ENCODE measurements around the gene ALLC. TPM values are rescaled to one million over a fixed set of nuclear protein-coding genes. Genes with fewer than 3 reads are reported as not detected.

Gene ALLC
- total and polyA plus RNA-seq, 8 donors, result not detected

DNA sequence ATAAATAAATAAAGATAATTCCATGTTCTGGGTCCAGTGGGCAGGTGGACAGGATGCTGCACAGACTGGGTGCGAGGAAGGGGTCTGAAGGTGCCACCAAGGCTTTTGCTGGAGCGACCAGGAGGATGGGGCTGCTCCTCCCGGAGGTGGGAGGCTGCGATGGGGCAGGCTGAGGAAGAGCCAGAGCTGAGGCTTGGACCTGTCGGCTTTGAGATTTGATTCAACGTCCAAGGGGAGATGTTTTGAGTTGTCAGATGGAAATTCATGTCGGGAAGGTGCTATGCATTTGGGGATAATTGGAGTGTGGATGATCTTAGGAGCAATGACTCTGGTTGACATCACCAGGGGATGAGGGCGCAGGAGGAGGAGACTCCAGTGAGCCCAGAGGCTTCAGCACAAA lies 11.7 kb downstream of the ALLC start:
- H3K36me3 ChIP-seq, result no peaks in the 10 kb centered on the region
- TF ChIP-seq POLR2A (IDR thresholded peaks at IDR 0.05) (no peak), EP300 (IDR thresholded peaks at IDR 0.05) (no peak), POLR2AphosphoS5 (IDR thresholded peaks at IDR 0.05) (no peak)
- TF ChIP-seq, protein P1, sequence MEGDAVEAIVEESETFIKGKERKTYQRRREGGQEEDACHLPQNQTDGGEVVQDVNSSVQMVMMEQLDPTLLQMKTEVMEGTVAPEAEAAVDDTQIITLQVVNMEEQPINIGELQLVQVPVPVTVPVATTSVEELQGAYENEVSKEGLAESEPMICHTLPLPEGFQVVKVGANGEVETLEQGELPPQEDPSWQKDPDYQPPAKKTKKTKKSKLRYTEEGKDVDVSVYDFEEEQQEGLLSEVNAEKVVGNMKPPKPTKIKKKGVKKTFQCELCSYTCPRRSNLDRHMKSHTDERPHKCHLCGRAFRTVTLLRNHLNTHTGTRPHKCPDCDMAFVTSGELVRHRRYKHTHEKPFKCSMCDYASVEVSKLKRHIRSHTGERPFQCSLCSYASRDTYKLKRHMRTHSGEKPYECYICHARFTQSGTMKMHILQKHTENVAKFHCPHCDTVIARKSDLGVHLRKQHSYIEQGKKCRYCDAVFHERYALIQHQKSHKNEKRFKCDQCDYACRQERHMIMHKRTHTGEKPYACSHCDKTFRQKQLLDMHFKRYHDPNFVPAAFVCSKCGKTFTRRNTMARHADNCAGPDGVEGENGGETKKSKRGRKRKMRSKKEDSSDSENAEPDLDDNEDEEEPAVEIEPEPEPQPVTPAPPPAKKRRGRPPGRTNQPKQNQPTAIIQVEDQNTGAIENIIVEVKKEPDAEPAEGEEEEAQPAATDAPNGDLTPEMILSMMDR (IDR thresholded peaks at IDR 0.05), result no peak
- WGBS, 5 donors, result 82 to 90% (median 82%) methylated on average over 8 of the region's 8 CpGs
- H3K4me1 ChIP-seq, result no peaks in the 10 kb centered on the region
- H3K4me3 ChIP-seq, result no peak overlapping the region
- DNase-seq, result no peak
- no peak overlapping the region for H3K27ac ChIP-seq
- no peaks in the 10 kb centered on the region for H3K9me3 ChIP-seq
- intact Hi-C loops (cut with DNase I; ENCODE audit: low total_unique reads), result no loop called here
- H3K27me3 ChIP-seq, result peaks cover 0 to 40% (median 7%) of the 10 kb centered on the region in 3 donors

DNA sequence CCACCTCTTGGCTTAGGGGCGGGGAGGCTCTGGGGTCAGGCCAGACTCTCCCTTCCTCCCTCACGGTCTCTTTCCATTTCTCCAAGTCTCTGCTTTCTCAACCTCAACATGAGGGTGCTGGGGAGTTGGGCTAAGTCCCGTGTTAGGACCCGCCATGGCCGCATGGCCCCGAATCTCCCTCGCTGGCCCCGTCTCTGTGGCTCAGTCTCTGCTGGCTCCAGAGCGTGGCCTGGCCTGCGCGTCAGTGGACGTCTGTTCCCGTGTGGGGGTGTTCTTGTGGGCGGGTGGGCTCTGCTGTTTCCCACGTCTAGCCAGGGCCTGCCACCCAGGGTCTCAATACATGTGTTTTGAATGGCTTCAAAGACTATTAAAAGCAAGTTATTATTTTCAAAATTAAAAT lies 12.4 kb downstream of the ALLC start:
- intact Hi-C loops (cut with DNase I; ENCODE audit: low total_unique reads), result no loop called here
- Histone ChIP-seq H3K27me3 (peaks cover 0 to 40% (median 7%) of the 10 kb centered on the region in 3 donors), H3K4me1 (no peaks in the 10 kb centered on the region), H3K36me3 (no peaks in the 10 kb centered on the region), H3K4me3 (no peak overlapping the region), H3K9me3 (no peaks in the 10 kb centered on the region), H3K27ac (no peak overlapping the region)
- no peak for DNase-seq
- 83 to 93% (median 89%) methylated on average over 14 to 15 of the region's 15 CpGs for WGBS, 5 donors
- TF ChIP-seq POLR2AphosphoS5 (IDR thresholded peaks at IDR 0.05) (no peak), POLR2A (IDR thresholded peaks at IDR 0.05) (no peak), EP300 (IDR thresholded peaks at IDR 0.05) (no peak)
- TF ChIP-seq, protein P1 (IDR thresholded peaks at IDR 0.05), result no peak

DNA sequence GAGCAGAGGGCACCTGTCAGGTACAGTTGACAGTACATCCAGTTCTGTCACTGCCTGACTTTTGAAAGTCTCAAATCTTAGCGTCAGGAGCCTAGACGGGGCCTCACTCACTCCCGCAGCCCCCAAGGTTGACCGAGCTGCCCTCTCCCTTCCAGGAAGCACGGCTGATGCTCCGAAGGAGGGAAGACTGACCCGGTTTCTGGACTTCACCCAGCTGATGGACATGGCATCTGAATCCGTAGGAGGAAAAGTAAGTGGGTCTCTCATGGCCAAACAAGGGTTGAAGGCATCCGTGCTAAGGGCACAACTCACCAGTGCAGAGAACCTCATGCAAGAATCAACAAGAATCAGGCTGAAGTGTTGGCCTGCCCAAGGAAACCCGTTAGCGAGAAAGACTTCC lies 12.9 kb downstream of the ALLC start:
- no peak overlapping the region for H3K27ac ChIP-seq
- H3K27me3 ChIP-seq, result peaks cover 0 to 37% (median 7%) of the 10 kb centered on the region in 3 donors
- H3K36me3 ChIP-seq, result no peaks in the 10 kb centered on the region
- TF ChIP-seq POLR2A (IDR thresholded peaks at IDR 0.05), result no peak
- TF ChIP-seq POLR2AphosphoS5 (IDR thresholded peaks at IDR 0.05), result no peak
- TF ChIP-seq, protein P1 (IDR thresholded peaks at IDR 0.05), result no peak
- no peak for TF ChIP-seq EP300 (IDR thresholded peaks at IDR 0.05)
- 81 to 89% (median 86%) methylated on average over 11 of the region's 11 CpGs for WGBS, 5 donors
- H3K4me3 ChIP-seq, result no peak overlapping the region
- intact Hi-C loops (cut with DNase I; ENCODE audit: low total_unique reads), result no loop called here
- DNase-seq, result no peak
- H3K4me1 ChIP-seq, result no peaks in the 10 kb centered on the region
- no peaks in the 10 kb centered on the region for H3K9me3 ChIP-seq

DNA sequence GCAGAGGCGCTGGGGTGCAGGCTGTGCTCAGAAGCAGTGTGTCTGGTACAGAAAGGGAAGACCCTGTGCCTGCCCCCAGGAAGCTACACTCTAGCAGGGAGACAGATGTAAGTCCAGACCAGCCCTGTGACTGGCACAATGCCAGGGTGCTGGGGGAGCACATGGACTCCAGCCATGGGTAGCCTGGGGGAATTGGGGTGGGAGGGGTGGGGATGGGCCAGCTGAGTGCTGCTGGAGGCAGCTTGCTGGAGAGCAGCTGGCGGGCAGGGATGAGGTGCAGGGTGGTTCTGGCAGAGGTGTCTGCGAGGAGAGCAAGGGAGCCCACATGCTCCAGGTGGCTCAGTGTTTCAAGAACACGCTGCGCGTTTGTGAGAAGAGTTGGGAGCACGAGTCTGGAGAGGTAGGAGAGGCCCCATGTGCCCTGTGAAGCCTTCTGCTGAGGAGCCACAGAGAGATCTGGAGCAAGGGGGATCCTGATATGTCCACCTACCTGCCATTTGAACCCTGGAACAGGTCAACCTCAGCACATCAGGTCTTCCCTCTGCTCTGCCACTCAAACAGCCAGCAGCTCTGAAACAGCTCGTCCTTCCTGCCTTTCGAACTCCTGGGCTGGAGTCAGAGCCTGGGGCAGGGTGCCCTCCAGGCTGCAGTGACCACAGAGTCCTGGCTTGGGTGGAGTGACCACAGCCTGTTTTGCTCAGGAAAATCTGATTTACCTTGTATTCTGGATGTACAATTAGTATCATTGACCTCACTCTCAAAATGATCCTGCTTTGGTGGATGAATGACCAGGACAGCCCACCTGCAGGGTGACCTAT lies 15.1 kb downstream of the ALLC start:
- intact Hi-C loops (cut with DNase I; ENCODE audit: low total_unique reads), result no loop called here
- no peak for DNase-seq
- TF ChIP-seq, protein P1 (IDR thresholded peaks at IDR 0.05), result no peak
- no peak for TF ChIP-seq POLR2AphosphoS5 (IDR thresholded peaks at IDR 0.05)
- no peak for TF ChIP-seq POLR2A (IDR thresholded peaks at IDR 0.05)
- TF ChIP-seq EP300 (IDR thresholded peaks at IDR 0.05), result no peak

More for the DNA sequence above, 15.1 kb downstream of the ALLC start:
- Histone ChIP-seq H3K27ac (no peak overlapping the region), H3K36me3 (no peaks in the 10 kb centered on the region), H3K27me3 (peaks cover 0 to 30% (median 0%) of the 10 kb centered on the region in 3 donors), H3K4me3 (no peak overlapping the region), H3K9me3 (no peaks in the 10 kb centered on the region), H3K4me1 (no peaks in the 10 kb centered on the region)
- WGBS, 5 donors, result 75 to 89% (median 86%) methylated on average over 9 of the region's 9 CpGs
